Lower lobe of right lung (tissue), 2 donors: Measurements from ENCODE around the gene PRRC2B. TPM values are rescaled to one million over a fixed set of nuclear protein-coding genes. Genes with fewer than 3 reads are reported as not detected.
A peak's percentile ranks its signal among the peaks of the same experiment; 100 is the strongest.

Experiments used
- ATAC-seq, 2 donors: fragments of 200-7000 bp; cut with Tn5 transposase; one replicate each; pipeline ENCODE4 v1.9.1; 2020 to 2022; ENCODE audit warnings: mild to moderate bottlenecking in 2 of 2, moderate library complexity in 2 of 2
- DNase-seq: peaks from one replicate; pipeline ENCODE4 v3.0.0-alpha.2; 2020
- H3K27ac ChIP-seq: fragments of 200-600 bp; one replicate; pipeline ENCODE4 v1.8.0; 2022
- H3K27me3 ChIP-seq: fragments of 200-600 bp; one replicate; pipeline ENCODE4 v1.8.0; 2022; ENCODE audit warnings: low read depth
- H3K36me3 ChIP-seq: fragments of 200-600 bp; one replicate; pipeline ENCODE4 v1.8.0; 2022; ENCODE audit warnings: mild to moderate bottlenecking
- H3K4me1 ChIP-seq: fragments of 200-600 bp; one replicate; pipeline ENCODE4 v1.8.0; 2022
- H3K4me3 ChIP-seq: fragments of 200-600 bp; one replicate; pipeline ENCODE4 v1.8.0; 2022; ENCODE audit warnings: mild to moderate bottlenecking
- H3K9me3 ChIP-seq: fragments of 200-600 bp; one replicate; pipeline ENCODE4 v1.8.0; 2022
- CTCF ChIP-seq: fragments of 200-600 bp; IDR thresholded peaks from one replicate; pipeline ENCODE4 v1.8.0; 2022; ENCODE audit warnings: antibody characterized with exemption, mild to moderate bottlenecking
- intact Hi-C: fragments of 100-400 bp; cut with DNase I; formaldehyde crosslinking; loops from one replicate; pipeline ENCODE4 v1.11.0; 2022
- total RNA-seq: library from RNA; stranded (reverse); fragmentation: NEBNext Ultra II Directional; extraction: Animal tissue kit (Norgen Biotek cat#: 25700); gene quantifications from one replicate; pipeline ENCODE4 v1.2.1, GENCODE V29; 2021
- donor health status: DM: no; HTN: yes; CAD: no; lungs with severe emphysema.

Gene PRRC2B
- total RNA-seq, 1 donor from 2014 or later: 170 TPM

GRCh38 chr9:131499254-131499767 is 105.4 kb downstream of the PRRC2B start:
- Histone ChIP-seq H3K4me3 (no peak overlapping the region), H3K9me3 (no peaks in the 10 kb centered on the region), H3K27me3 (no peaks in the 10 kb centered on the region), H3K27ac (no peak overlapping the region), H3K4me1 (peaks cover 27% of the 10 kb centered on the region), H3K36me3 (peaks cover 60% of the 10 kb centered on the region)
- intact Hi-C loops: no loop called here
- ATAC-seq (no peak), DNase-seq (no peak)
- TF ChIP-seq CTCF: no peak

- H3K4me3 ChIP-seq: no peak overlapping the region
- DNase-seq (no peak), ATAC-seq (no peak)
- peaks cover 28% of the 10 kb centered on the region for H3K4me1 ChIP-seq
- no peak overlapping the region for H3K27ac ChIP-seq
- peaks cover 49% of the 10 kb centered on the region for H3K36me3 ChIP-seq
- no peak for TF ChIP-seq CTCF
- H3K27me3 ChIP-seq: no peaks in the 10 kb centered on the region
- no peaks in the 10 kb centered on the region for H3K9me3 ChIP-seq
- intact Hi-C loops: no loop called here
These were observed 106.5 kb downstream of the PRRC2B start for GRCh38 chr9:131500377-131500776.

GRCh38 chr9:131500939-131501541 is 107.2 kb downstream of the PRRC2B start:
- Histone ChIP-seq H3K36me3 (peaks cover 43% of the 10 kb centered on the region), H3K27ac (no peak overlapping the region), H3K9me3 (no peaks in the 10 kb centered on the region), H3K27me3 (no peaks in the 10 kb centered on the region), H3K4me1 (peaks cover 28% of the 10 kb centered on the region), H3K4me3 (no peak overlapping the region)
- intact Hi-C loops: no loop called here
- no peak for DNase-seq
- TF ChIP-seq CTCF: no peak
- ATAC-seq: no peak

- no peak for TF ChIP-seq CTCF
- H3K9me3 ChIP-seq: no peaks in the 10 kb centered on the region
- peak; percentile 90 for DNase-seq
- peak; percentile 97 to 98 for ATAC-seq
- intact Hi-C loops: no loop called here
- peak within 1 kb of the TSS; percentile 97 for H3K4me3 ChIP-seq
- H3K36me3 ChIP-seq: peaks cover 36% of the 10 kb centered on the region
- peaks cover 28% of the 10 kb centered on the region for H3K4me1 ChIP-seq
- H3K27ac ChIP-seq: peak within 1 kb of the TSS; percentile 77
- H3K27me3 ChIP-seq: no peaks in the 10 kb centered on the region
These were observed 109.1 kb downstream of the PRRC2B start, which contains the start of gene POMT1 for GRCh38 chr9:131502781-131503625. TSS of gene POMT1 (plus strand) at chr9:131502918. CDS start at chr9:131504219, 1,301 bp downstream.

- DNase-seq (no peak), ATAC-seq (peak; percentile 11 to 13)
- H3K27me3 ChIP-seq: no peaks in the 10 kb centered on the region
- peaks cover 28% of the 10 kb centered on the region for H3K4me1 ChIP-seq
- no peaks in the 10 kb centered on the region for H3K9me3 ChIP-seq
- peak overlapping the region; percentile 77 for H3K27ac ChIP-seq
- peak overlapping the region; percentile 97 for H3K4me3 ChIP-seq
- intact Hi-C loops: no loop called here
- H3K36me3 ChIP-seq: peaks cover 27% of the 10 kb centered on the region
- no peak for TF ChIP-seq CTCF
These were observed 110.0 kb downstream of the PRRC2B start for GRCh38 chr9:131503626-131504465.
